HK-2 (cell line): Measurements from ENCODE around the gene NBEA.
"Not testable (repeated sequence)": the region's sequence is repeated elsewhere in the genome, so short reads cannot be mapped to it uniquely, and the experiment has no call there.

Source experiments
- DNase-seq: peaks from one replicate; pipeline ENCODE4 v3.0.0-alpha.2; 2018; ENCODE audit not compliant: unreplicated experiment

The NBEA gene

GRCh38 chr13:35659796-35660195 is 717.7 kb downstream of the NBEA start:
- DNase-seq: no peak

GRCh38 chr13:35664747-35665146 is 722.7 kb downstream of the NBEA start:
- no peak for DNase-seq

GRCh38 chr13:35669321-35669720 is 727.3 kb downstream of the NBEA start:
- DNase-seq: no peak

GRCh38 chr13:35672611-35673010 is 730.5 kb downstream of the NBEA start:
- DNase-seq: no peak

GRCh38 chr13:35675651-35676050 is 733.6 kb downstream of the NBEA start:
- DNase-seq: no peak

- not testable (repeated sequence) for DNase-seq
These were observed 735.8 kb downstream of the NBEA start for GRCh38 chr13:35677863-35678262.

GRCh38 chr13:35681685-35682084 is 739.6 kb downstream of the NBEA start:
- DNase-seq: no peak

GRCh38 chr13:35684432-35684831 is 742.4 kb downstream of the NBEA start:
- no peak for DNase-seq

GRCh38 chr13:35687336-35687735 is 745.3 kb downstream of the NBEA start:
- no peak for DNase-seq

GRCh38 chr13:35690581-35691207 is 748.6 kb downstream of the NBEA start:
- no peak for DNase-seq

- DNase-seq: no peak
These were observed 751.2 kb downstream of the NBEA start for GRCh38 chr13:35693134-35693784.

- DNase-seq: no peak
These were observed 752.0 kb downstream of the NBEA start for GRCh38 chr13:35694031-35694430.

- no peak for DNase-seq
These were observed 752.7 kb downstream of the NBEA start for GRCh38 chr13:35694549-35695447.

GRCh38 chr13:35695448-35695770 is 753.3 kb downstream of the NBEA start:
- DNase-seq: no peak

- no peak for DNase-seq
These were observed 755.2 kb downstream of the NBEA start for GRCh38 chr13:35697186-35697730.

- no peak for DNase-seq
These were observed 757.0 kb downstream of the NBEA start for GRCh38 chr13:35698911-35699576.

GRCh38 chr13:35699825-35700510 is 757.9 kb downstream of the NBEA start:
- DNase-seq: no peak

- no peak for DNase-seq
These were observed 758.6 kb downstream of the NBEA start for GRCh38 chr13:35700671-35701070.

GRCh38 chr13:35702316-35702715 is 760.2 kb downstream of the NBEA start:
- no peak for DNase-seq

- no peak for DNase-seq
These were observed 761.0 kb downstream of the NBEA start for GRCh38 chr13:35703061-35703460.

- no peak for DNase-seq
These were observed 762.3 kb downstream of the NBEA start for GRCh38 chr13:35704331-35704730.
